GM19043 (cell line): ENCODE results near the gene RAB33A.
A peak's percentile ranks its signal among the peaks of the same experiment; 100 is the strongest.

Source experiments
- ATAC-seq: cut with Tn5 transposase; IDR thresholded peaks from one replicate; pipeline ENCODE4 v1.9.1; 2021; ENCODE audit warnings: low read depth; ENCODE audit not compliant: unreplicated experiment

The RAB33A gene

DNA sequence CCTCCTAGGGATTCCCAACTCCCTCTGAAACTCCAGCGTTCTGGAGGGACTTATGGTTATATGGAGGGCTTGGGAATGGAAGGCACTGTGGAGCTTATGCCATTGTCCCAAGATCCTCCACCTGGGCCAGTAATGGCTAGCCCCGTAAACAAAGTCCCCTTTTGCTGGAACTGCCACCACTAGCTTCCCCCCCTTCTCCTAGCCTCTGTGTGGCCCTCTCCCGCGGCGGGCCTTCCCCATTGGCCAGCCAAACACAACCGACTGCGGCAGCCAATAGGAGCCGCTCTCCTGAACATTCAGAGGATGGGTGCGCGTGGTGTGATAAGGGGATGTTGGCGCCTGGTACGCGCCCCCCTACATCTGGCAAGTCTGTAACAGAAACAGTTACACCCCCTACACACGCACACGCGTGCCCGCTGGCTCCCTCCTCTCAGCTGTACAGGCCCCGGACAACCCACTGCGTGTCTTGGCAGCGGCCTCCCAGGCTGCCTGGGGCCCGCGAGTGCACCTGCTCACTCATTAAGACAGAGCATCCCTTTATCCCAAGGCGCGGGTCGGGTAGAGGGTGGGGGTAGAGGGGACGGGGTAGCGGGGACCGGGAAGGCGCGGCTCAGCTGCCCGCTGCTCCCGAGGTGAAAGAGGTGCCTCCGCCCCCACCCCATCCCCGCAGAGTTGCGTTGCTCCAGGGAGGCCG is 863 bp upstream of the RAB33A start:
- ATAC-seq, result peak; percentile 73

DNA sequence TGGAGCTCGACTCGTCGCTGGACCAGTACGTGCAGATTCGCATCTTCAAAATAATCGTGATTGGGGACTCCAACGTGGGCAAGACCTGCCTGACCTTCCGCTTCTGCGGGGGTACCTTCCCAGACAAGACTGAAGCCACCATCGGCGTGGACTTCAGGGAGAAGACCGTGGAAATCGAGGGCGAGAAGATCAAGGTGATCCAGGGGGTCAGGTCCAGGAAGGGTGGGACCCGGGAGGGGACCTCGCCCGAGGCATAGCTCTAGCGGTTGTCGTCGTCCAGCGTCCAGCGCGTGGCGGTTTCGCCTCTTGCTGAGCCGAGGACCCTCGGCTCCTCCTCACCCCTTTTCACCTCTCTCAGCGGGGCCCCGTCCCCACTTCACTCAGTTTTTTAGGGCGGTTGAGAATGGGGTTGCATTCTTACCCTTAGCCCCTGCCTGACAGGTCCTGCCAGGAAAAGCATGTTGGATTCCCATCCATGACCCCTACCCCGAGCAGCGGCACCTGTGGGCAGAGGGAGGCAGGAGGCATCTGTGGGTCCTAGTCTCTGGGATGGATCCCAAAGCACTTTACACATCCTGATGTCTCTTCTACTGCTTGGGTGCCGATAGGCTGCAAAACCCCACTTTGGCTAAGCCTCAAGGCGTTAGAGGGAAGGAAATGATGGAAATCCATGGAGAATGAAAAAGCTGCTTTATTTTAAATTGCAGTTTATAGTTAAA is 524 bp downstream of the RAB33A start:
- ATAC-seq, result no peak

DNA sequence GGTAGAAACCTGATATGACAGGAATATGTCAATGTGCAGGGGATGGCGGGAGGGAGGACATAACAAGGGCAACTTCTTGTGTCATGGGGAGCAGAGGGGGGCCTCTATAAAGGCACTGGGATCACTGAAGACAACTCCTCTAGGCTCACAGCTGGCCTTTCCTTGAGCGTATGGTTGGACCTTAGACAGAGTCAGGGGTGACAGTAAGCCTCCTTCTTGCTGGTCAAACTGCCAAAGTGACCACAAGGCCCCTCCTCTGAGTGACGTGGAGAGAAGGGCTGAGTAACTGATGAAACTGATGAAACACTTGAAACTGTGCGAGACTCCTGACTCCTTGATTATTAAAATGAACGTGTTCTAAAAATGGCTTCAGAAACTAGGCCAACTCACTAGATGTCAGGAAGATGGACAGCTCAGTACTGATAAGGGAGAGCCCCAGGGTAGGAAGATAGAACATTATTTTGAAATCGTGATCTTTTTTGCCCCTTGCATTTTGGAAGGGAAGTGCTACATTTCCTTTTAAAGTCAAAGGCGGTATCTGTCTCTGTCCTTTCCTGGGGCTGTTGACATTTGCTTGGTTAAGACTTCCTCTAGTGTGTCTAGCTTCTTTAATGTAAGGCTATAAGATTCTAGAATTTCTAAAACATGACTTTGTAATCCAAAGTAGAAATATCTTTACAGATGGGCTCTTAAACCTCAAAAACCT is 1.6 kb downstream of the RAB33A start:
- peak; percentile 34 for ATAC-seq

DNA sequence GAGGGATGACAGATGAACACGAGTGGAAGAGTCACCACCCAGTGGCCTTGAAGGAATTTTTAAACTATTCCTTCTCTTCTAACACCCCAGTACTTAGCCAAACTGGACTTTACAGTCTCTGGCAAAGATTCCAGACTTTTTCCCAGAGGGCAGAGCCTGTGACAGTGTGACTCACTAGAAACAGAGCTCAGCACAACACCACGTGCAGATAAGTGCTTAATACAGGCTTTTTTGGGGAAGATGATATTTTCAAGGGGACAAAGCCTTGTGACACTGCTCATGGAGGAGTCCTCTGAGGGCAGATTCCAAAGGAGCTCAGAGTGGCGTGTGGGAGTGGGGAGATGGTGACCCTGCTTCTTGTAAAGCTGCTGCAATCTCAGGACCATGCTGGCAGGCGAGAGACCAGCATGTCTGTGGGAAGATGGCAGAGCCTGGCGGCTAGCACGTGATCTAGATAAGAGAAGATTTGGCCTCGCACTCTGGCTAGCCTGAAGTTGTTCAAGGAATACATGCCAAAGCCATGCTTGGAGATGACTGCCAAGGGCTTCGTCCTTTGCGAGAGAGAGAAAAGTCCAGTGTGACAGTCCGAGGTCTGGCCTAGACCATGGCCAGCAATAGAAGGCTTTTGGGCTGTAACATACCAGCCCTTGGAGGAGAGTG is 2.4 kb downstream of the RAB33A start:
- no peak for ATAC-seq

DNA sequence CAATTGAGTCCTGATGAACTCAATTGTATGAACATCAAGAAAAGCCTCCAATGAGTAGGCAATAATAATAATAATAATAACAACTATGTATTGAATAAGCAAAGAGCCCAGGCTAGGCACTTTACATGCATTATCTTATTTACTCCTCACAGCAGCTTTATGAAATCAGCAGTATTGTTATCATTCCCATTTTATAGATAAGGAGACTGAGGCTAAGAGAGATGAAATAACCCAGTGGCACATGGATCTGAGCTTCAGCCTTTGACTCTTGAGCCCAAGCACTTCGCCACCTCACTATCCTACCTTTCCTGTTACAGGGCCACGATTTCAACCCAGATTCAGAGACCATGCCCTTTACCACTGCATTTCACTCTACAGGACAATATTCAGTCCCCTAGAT is 3.2 kb downstream of the RAB33A start:
- ATAC-seq, result no peak

DNA sequence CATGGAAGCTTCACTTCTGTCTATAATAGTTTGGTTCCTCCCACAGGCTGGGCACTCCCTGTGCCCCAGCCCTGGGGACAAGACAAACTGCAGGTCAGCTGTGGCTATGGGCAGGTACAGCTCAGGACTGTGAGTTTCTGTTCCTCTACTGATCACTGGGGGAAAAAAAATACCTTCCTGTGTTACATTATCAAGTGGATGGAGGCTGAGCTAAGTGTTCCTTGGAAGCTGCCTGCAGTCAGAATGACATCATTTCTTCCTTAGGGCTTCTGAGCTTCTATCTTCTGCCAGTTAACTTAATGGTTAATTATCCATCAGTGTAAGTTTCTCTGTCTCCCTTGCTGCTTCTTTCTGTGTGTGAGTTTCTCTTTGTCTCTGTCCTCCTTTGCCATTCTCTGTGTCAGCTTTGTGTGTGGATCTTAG is 4.6 kb downstream of the RAB33A start:
- ATAC-seq, result peak; percentile 68

DNA sequence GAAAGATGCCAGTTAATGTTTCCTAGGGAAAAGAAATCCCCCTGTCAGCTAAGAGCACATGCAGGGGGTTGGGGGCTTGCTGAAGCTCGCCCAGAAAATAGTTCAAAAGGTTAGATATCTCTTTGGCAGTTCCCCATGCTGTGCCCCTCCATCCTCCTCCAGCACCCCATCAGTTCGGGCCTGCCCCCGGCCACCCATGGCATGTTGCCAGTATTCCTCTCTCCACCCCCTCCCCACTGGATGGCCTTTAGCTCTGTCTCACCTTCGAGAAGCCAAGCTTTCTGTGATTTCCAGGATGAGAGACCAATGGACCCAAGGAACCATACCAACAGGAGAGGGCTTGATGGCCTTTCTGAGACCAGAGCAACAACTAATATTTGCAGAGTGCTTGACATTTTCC is 5.2 kb downstream of the RAB33A start:
- no peak for ATAC-seq

DNA sequence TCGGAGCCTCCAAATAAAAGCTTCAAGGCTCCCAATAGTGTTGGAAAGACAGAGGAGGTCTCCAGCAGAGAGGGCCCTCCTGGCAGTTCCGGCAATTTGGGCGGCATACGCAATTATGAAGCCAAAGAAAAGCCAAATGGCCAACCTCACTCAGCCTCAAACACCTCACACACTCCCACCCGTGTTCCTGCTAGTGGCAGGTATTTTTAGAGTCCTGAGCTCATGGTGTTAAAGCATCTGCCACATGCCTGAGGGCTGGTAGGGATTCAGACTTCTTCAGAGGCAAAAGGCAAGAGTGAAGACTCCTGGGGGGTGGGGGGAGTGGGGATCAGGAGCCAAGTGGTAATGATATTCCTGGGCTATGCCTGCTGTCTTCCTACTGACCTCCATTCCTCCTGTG is 7.4 kb downstream of the RAB33A start:
- ATAC-seq, result no peak

DNA sequence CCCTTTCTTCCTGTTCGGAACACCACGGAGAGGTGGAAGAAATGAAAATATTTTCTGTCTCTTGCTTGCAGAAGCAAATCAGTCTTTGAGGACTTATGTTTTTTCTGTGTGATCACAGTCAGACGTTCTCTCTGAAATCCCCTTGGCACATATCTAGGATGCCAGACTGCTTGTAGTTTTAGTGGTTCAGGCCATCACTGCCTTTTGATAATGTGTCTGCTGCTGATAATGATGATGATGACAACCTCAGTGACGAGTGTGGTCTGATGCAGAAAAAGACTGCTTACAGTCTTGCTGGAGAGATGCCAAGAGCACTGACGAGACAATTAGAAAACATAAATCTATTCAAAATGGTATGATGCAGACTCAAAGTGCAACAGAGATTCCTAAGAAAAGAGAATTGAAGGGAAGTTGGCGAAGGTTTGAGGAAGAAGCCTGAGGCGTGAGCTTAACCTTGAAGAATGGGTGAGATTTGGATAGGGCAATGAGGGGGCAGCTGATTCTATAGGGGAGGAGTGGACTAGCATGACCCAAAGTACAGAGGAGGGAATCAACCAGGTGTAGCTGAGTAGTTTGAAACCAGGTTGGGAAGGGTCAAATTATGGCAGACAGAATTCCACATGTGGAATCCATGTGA is 7.9 kb downstream of the RAB33A start:
- ATAC-seq, result no peak

DNA sequence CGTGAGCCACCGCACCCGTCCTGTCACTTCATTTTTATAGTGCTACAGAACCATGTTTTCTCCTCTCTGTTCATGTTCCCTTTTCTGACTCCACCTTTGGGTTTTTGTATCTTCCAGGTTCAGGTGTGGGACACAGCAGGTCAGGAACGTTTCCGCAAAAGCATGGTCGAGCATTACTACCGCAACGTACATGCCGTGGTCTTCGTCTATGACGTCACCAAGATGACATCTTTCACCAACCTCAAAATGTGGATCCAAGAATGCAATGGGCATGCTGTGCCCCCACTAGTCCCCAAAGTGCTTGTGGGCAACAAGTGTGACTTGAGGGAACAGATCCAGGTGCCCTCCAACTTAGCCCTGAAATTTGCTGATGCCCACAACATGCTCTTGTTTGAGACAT is 12.4 kb downstream of the RAB33A start:
- ATAC-seq, result no peak

DNA sequence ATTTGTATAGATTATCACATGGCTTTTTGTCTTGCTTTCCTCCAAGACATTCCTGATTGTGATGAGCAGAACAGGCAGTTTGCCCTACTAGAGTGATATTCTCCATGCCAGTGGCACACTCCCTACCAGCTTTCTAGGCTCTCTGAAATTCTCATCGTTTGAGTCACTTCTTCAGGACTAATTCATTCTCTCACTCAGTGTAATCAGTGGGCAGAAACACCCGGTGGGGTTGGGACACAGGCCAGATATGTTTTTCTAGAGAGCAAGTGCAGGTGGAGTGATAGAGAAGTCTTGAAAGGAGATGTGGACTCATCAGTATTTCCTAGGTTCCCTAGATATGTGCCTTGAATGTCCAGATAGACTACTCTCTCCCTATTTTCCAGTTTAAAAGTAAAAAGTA is 13.1 kb downstream of the RAB33A start:
- no peak for ATAC-seq

DNA sequence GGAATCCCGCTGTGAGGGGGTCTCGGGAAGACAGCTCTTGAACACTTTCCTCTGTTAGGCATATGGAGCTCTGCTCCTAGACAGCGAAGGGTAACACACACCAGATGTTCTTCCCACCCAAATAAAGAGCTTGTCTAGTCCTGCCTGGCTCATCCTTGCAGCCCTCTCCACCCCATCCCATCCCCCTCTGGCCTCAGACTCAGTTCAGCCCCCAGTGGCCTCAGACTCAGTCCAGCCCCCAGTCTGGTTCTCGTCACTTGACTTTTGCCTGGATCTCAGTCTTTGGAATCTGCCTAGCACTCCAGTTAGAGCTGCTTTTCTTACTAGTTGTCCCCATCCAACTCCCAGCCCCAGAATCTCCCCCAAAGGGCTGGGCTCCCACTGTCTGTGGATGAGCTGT is 14.9 kb downstream of the RAB33A start:
- ATAC-seq, result no peak

DNA sequence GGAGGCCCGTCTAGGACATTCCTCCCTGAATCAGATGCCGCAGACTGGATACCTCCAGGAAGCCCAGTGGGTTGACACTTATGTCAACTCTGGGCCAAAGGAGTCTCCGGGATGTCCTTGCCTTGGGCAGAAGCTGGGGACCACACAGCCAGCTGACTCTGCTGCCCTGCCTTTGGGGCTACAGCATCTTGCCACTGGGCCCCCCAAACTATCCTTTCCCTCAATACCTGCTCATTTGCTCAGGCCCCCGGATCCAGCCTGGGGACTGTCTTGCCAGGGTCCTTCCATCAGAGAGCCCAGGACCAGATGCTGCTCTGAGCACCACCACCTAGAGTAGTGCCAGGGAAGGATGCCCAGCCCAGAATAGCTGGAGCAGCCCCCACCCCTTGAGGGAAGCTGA is 19.0 kb downstream of the RAB33A start:
- ATAC-seq, result no peak

DNA sequence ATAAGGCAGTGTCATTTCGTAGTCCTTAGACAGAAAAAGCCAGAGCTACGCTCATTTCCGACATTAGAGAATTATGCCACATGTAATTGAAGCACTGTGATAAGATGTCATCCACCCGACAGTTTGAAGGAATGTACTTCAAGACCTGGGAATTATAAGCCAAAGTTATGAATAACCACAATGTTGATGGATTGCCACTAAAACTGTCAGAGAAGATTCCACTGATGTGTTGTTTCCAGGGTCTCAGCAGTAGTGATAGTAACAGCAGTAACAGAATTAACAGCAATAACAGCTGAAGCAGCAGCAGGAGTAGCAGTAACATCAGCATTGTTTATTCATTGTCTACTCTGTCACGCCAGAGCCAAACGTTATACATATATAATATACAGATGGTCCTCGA is 24.7 kb downstream of the RAB33A start:
- ATAC-seq, result no peak

DNA sequence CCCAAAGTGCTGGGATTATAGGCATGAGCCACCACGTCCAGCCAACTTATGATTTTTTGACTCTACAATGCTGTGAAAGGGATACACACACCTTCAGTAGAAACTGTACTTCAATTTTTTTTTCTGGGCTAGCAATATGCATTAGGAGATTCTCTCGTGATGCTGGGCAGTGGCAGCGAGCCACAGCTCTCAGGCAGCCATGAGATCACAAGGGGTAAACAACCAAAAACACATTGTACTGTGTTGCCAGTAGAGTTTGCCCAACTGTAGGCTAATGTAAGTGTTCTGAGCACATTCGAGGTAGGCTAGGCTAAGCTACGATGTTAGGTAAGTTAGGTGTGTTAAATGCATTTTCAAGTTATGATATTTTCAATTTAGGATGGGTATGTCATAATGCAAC is 25.7 kb downstream of the RAB33A start:
- ATAC-seq, result no peak

DNA sequence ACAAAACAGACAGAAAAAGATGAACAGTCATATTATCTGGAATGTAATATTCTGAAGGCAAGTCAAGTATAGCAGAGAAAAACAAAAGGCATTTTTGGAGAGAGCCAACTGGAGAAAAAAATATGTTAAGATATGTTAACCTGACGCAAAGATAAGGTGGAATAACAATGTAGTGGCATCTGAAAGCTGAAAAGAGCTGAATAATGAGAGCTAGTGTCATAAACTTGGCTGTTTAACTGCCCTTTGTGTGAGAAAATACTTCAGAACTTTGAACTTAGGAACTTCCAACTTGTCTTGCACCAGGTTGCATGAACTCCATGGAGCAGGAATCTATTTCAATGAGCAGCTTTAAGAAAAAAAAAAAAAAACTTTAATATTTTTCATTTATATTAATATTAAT is 32.9 kb downstream of the RAB33A start:
- ATAC-seq, result no peak

DNA sequence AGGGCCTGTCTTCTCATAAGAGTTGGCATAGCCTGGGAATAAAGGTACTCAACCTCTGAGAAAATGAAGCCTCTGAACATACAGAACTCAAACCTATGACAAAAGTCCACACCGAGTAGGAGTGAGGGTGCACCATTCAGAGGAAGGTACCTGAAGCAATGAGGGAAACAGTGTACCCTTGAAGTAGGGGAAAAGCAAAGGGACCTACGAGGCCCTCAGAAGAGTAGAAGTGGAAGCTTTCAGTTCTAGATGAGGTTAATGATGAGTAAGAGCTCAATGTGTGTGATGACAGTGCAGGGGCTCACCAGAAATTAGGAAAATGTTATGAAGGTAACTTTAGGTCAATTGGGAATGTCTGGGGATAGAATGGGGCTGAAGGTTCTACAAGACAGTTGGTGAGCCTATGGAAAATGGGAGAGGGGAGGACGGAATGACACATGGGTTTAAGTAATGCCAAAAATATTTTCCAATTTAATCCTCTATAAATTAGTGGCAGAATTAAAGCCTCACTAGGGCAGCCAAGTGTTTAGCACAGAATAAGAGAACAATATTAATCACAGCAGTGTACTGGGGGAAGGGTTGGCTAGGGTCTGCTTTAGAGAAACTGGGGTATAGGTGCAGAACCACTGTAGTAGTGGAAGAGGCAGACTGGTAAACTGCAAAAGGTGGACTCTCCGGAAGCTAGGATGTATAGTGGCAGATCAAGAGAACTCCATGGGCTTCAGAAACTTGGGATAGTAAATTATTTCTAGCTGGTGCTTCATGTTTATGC is 39.8 kb downstream of the RAB33A start:
- ATAC-seq, result no peak

DNA sequence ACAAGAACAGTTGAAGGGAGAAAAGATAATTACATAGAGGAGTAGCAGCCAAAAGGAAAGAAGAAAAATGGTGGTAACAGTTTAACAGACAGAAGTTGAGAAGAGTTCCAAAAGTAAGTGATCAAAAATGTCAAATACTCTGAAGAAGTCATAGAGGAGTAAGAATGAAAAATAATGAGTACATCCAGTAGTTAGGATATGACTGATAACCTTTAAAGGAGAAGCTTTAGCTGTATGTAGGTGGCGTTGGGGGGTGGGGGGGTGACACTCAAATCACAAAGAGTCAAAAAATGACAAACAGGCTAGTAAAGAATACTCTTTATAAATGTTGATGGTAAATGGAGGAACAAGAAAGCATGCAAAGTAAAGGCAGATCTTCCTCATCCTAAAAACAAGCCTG is 40.6 kb downstream of the RAB33A start:
- no peak for ATAC-seq

DNA sequence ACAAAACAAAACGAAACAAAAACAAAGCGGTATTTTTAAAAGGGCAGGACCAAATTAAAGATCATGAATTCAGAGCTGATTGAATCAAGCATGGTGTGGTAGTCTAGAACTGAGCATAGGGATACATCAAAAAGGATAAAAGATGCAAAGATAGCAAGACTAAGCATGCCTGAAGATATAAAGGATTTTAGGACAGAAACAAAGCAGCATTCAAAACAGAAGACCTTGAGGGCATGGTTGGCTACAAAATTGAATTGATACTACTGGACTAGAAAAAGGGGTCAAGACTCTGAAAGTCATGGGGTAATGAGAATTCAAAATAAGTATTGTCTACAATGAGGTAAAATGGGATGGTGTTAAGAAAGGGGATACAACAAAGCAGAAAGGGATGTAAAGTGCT is 41.6 kb downstream of the RAB33A start:
- no peak for ATAC-seq

DNA sequence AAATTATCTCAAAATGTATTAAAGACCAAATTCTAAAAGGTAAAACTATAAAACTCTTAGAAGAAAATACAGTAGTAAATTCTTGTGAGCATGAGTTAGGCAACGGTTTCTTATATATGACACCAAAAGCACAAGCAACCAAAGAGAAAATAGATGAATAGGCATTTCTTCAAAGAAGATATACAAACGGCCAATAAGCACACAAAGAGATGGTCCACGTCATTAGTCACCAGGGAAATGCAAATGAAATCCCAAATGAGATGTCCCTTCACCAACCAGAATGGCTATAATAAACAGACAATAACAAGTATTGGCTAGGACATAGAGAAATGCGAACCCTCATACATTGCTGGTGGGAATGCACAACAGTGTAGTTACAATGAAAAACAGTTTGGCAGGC is 44.6 kb downstream of the RAB33A start:
- ATAC-seq, result no peak
